Fibroblast of skin of scalp (primary cell): ENCODE data around the gene TBC1D3K. TPM values are rescaled to one million over a fixed set of nuclear protein-coding genes. Genes with fewer than 3 reads are reported as not detected.
"Not testable (repeated sequence)": the region's sequence is repeated elsewhere in the genome, so short reads cannot be mapped to it uniquely, and the experiment has no call there.

Experiments
- DNase-seq: peaks from one replicate; pipeline ENCODE4 v3.0.0-alpha.2; 2013
- polyA plus RNA-seq, 2 experiments: library from polyadenylated mRNA; unstranded; fragments of 120-200 nt; gene quantifications; one replicate each; pipeline ENCODE4 v1.2.1, GENCODE V29; 2013; ENCODE audit not compliant: insufficient read length in 2 of 2

TBC1D3K gene
- not detected for polyA plus RNA-seq (2013, experiment 1 of 2; ENCODE audit: insufficient read length)
- not detected for polyA plus RNA-seq (2013, experiment 2 of 2; ENCODE audit: insufficient read length)

- not testable (repeated sequence) for DNase-seq
Measured at GRCh38 chr17:37924115-37924514, at the start of gene TBC1D3K. TBC1D3K (plus strand) TSS chr17:37924415; CDS start chr17:37926000, 1,585 bp downstream.

DNA sequence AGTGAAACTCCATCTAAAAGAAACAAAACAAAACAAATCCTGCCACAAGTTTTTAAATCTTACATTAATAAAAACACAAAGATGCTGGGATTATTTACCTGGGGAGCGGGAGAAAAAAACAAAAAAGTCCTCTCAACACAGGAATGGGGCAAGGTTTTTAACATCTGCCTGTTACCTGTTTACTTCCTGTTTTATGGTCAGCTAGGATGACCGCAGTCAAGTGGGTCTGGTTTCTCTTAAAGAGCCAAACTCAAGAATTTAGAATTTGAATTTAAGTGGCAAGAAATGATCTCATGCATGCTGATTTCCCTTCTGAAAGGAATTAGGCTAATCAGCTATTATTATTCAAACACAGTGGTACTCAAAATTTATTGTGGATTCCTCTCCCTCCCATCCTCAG, 39.7 kb upstream of the TBC1D3K start:
- no peak for DNase-seq

- no peak for DNase-seq
Measured at GRCh38 chr17:37885136-37885535, 39.1 kb upstream of the TBC1D3K start.

DNA sequence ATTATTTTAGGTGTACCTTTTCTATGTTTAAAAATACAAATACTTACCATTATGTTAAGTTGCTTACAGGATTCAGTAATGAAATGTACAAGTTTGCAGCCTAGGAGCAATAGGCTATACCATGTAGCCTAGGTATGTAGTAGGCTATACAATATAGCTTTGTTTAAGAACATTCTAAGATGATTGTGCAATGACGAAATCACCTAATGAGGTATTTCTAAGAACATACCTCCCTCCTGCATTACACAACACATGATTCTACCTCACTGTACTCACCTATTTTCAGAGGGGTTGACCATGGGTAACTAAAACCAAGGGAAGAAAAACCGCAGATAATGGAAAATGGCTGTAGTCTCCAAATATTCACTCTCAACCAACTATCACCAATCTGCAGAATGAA, 35.3 kb upstream of the TBC1D3K start:
- no peak for DNase-seq

DNA sequence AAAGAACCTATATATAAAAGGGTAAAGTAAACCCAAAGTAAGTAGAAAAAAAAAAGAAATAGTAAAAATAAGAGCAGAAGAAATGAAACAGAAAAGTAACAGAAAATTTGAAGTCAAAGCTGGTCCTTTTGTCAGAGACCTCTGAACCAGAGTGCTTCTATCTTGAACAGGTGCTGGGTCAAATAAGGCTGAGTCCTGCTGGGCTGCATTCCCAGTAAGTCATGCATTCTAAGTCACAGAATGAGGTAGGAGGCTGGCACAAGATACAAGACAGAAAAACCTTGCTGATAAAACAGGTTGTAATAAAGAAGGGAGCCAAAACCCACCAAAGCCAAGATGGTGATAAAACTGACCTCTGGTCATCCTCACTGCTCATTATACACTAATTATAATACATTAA, 27.3 kb upstream of the TBC1D3K start:
- not testable (repeated sequence) for DNase-seq
